Hematopoietic multipotent progenitor cell treated with erythropoietin and hydrocortisone succinate and interleukin-3 and kit ligand, for 6 days (in vitro differentiated cells): ENCODE results near the gene CUEDC1.

Source experiments
- DNase-seq: peaks from one replicate; pipeline ENCODE4 v3.0.0-alpha.2; 2015

CUEDC1 gene

GRCh38 chr17:57892820-57893595 is 62.2 kb downstream of the CUEDC1 start:
- peak; percentile 86 for DNase-seq

- peak; percentile 89 for DNase-seq
Measured at GRCh38 chr17:57892146-57892819, 62.9 kb downstream of the CUEDC1 start.

- DNase-seq: no peak
Measured at GRCh38 chr17:57890857-57891232, 64.4 kb downstream of the CUEDC1 start.

GRCh38 chr17:57889892-57890856 is 65.0 kb downstream of the CUEDC1 start:
- DNase-seq: no peak

GRCh38 chr17:57889252-57889651 is 66.0 kb downstream of the CUEDC1 start:
- no peak for DNase-seq

GRCh38 chr17:57888311-57889216 is 66.6 kb downstream of the CUEDC1 start:
- no peak for DNase-seq

GRCh38 chr17:57887161-57887560 is 68.1 kb downstream of the CUEDC1 start:
- no peak for DNase-seq

- DNase-seq: no peak
Measured at GRCh38 chr17:57886020-57886419, 69.2 kb downstream of the CUEDC1 start.

GRCh38 chr17:57885148-57885915 is 69.9 kb downstream of the CUEDC1 start:
- DNase-seq: no peak

GRCh38 chr17:57881783-57882351 is 73.3 kb downstream of the CUEDC1 start:
- DNase-seq: no peak

GRCh38 chr17:57881143-57881542 is 74.1 kb downstream of the CUEDC1 start:
- DNase-seq: no peak

- no peak for DNase-seq
Measured at GRCh38 chr17:57880086-57880456, 75.1 kb downstream of the CUEDC1 start.

GRCh38 chr17:57879437-57880085 is 75.7 kb downstream of the CUEDC1 start:
- DNase-seq: no peak

- no peak for DNase-seq
Measured at GRCh38 chr17:57877803-57878377, 77.3 kb downstream of the CUEDC1 start.

- DNase-seq: no peak
Measured at GRCh38 chr17:57876866-57877237, 78.4 kb downstream of the CUEDC1 start.

GRCh38 chr17:57876023-57876865 is 79.0 kb downstream of the CUEDC1 start:
- no peak for DNase-seq

- DNase-seq: peak; percentile 59
Measured at GRCh38 chr17:57875290-57876022, 79.8 kb downstream of the CUEDC1 start.
